Sigmoid colon (tissue), 7 donors: ENCODE results near the gene HECTD4. TPM values are rescaled to one million over a fixed set of nuclear protein-coding genes. Genes with fewer than 3 reads are reported as not detected.

Experiments
- DNase-seq: peaks from one replicate; pipeline ENCODE4 v3.0.0-alpha.2; 2019
- H3K27ac ChIP-seq, 4 donors: fragments of 200-600 bp; sonication (generic); one replicate each; pipeline ENCODE4 v1.5.1; 2016 to 2019; ENCODE audit warnings: mild to moderate bottlenecking in 1 of 4
- H3K27me3 ChIP-seq, 3 donors: fragments of 200-600 bp; sonication (generic); one replicate each; pipeline ENCODE4 v1.5.1; 2019; ENCODE audit warnings: mild to moderate bottlenecking in 1 of 3
- H3K36me3 ChIP-seq, 4 donors: fragments of 200-600 bp; sonication (generic); one replicate each; pipeline ENCODE4 v1.5.1; 2016 to 2019
- H3K4me1 ChIP-seq, 4 donors: fragments of 200-600 bp; sonication (generic); one replicate each; pipeline ENCODE4 v1.5.1; 2017 to 2019
- H3K4me3 ChIP-seq, 4 donors: fragments of 200-600 bp; sonication (generic); one replicate each; pipeline ENCODE4 v1.5.1; 2017 to 2019; ENCODE audit warnings: mild to moderate bottlenecking in 2 of 4, moderate library complexity in 1 of 4
- H3K9me3 ChIP-seq, 4 donors: fragments of 200-600 bp in 3 of 4; sonication (generic) in 3 of 4; one replicate each; pipeline versions ENCODE4 v1.5.1 to v1.6.1; 2013 to 2019
- CTCF ChIP-seq, 4 experiments: fragments of 450-650 bp in 3 of 4; fragments of 200-600 bp in 1 of 4; IDR thresholded peaks; one replicate each; pipeline ENCODE4 v1.5.1; 2016 to 2019; ENCODE audit warnings: antibody characterized with exemption in 4 of 4, mild to moderate bottlenecking in 3 of 4, moderate library complexity in 2 of 4
- EP300 ChIP-seq, 4 donors: sonication (generic); formaldehyde crosslinking; IDR thresholded peaks; one replicate each; pipeline ENCODE4 v1.6.1; 2017; ENCODE audit warnings: antibody characterized with exemption in 4 of 4
- POLR2A ChIP-seq, 2 donors: fragments of 450-650 bp; IDR thresholded peaks; one replicate each; pipeline ENCODE4 v1.6.1; 2016; ENCODE audit warnings: antibody characterized with exemption in 2 of 2, mild to moderate bottlenecking in 2 of 2, moderate library complexity in 2 of 2
- POLR2AphosphoS5 ChIP-seq, 4 donors: sonication (generic); formaldehyde crosslinking; IDR thresholded peaks; one replicate each; pipeline ENCODE4 v1.6.1; 2017; ENCODE audit warnings: antibody characterized with exemption in 4 of 4
- WGBS, 2 donors: extraction: QIAGEN DNeasy Blood & Tissue Kit; methylation state at CpG; one replicate each; pipeline ENCODE4 v1.1.7; 2013; 5-methylcytosine and 5-hydroxymethylcytosine counted together
- intact Hi-C: fragments of 100-400 bp; cut with DNase I; formaldehyde crosslinking; loops from one replicate; pipeline ENCODE4 v1.15.1; 2023
- polyA plus RNA-seq, 3 donors: library from polyadenylated mRNA; stranded (reverse); fragments of 200-250 nt; gene quantifications; one replicate each; pipeline ENCODE4 v1.2.3, GENCODE V29; 2013
- total RNA-seq, 4 donors: library from RNA; depleted of rRNA; stranded (reverse); fragments of >200 nt; gene quantifications; one replicate each; pipeline ENCODE4 v1.1.0, GENCODE V29; 2016
- donor health status: healthy with polysubstance abuse.
- donor health status: Bipolar disorder and iron deficiency.
- donor health status: healthy.

HECTD4 gene
- total and polyA plus RNA-seq, 7 donors: 5.4 to 64.8 (median 26.0) TPM

- intact Hi-C loops: no loop called here
- Histone ChIP-seq H3K4me3 (no peak overlapping the region), H3K4me1 (peaks cover 0 to 8% (median 2%) of the 10 kb centered on the region in 4 donors), H3K36me3 (no peaks in the 10 kb centered on the region), H3K27me3 (no peaks in the 10 kb centered on the region), H3K9me3 (no peaks in the 10 kb centered on the region), H3K27ac (no peak overlapping the region)
- WGBS, 2 donors: 85 to 90% methylated on average over 2 of the region's 2 CpGs
- no peak for TF ChIP-seq POLR2AphosphoS5 (IDR thresholded peaks at IDR 0.05)
- no peak for TF ChIP-seq CTCF (IDR thresholded peaks at IDR 0.05)
- TF ChIP-seq POLR2A (IDR thresholded peaks at IDR 0.05): no peak
- TF ChIP-seq EP300 (IDR thresholded peaks at IDR 0.05): no peak
- DNase-seq: no peak
These were observed 25.0 kb downstream of the HECTD4 start for GRCh38 chr12:112357214-112357613.

- TF ChIP-seq CTCF (IDR thresholded peaks at IDR 0.05) (no peak), EP300 (IDR thresholded peaks at IDR 0.05) (no peak), POLR2AphosphoS5 (IDR thresholded peaks at IDR 0.05) (no peak), POLR2A (IDR thresholded peaks at IDR 0.05) (no peak)
- H3K27ac ChIP-seq: no peak overlapping the region
- DNase-seq: no peak
- WGBS, 2 donors: 75 to 83% methylated on average over 4 of the region's 4 CpGs
- no peaks in the 10 kb centered on the region for H3K27me3 ChIP-seq
- H3K4me1 ChIP-seq: peaks cover 0 to 35% (median 21%) of the 10 kb centered on the region in 4 donors
- no peaks in the 10 kb centered on the region for H3K9me3 ChIP-seq
- H3K36me3 ChIP-seq: no peaks in the 10 kb centered on the region
- H3K4me3 ChIP-seq: no peak overlapping the region
- intact Hi-C loops: no loop called here
These were observed 27.8 kb downstream of the HECTD4 start for GRCh38 chr12:112354399-112354798.

GRCh38 chr12:112353393-112353792 is 28.8 kb downstream of the HECTD4 start:
- Histone ChIP-seq H3K9me3 (no peaks in the 10 kb centered on the region), H3K4me1 (peaks cover 0 to 43% (median 22%) of the 10 kb centered on the region in 4 donors), H3K36me3 (no peaks in the 10 kb centered on the region), H3K4me3 (no peak overlapping the region), H3K27ac (no peak overlapping the region), H3K27me3 (no peaks in the 10 kb centered on the region)
- intact Hi-C loops: no loop called here
- no peak for DNase-seq
- no peak for TF ChIP-seq POLR2AphosphoS5 (IDR thresholded peaks at IDR 0.05)
- TF ChIP-seq POLR2A (IDR thresholded peaks at IDR 0.05): no peak
- TF ChIP-seq CTCF (IDR thresholded peaks at IDR 0.05): no peak
- 67 to 82% methylated on average over 3 of the region's 3 CpGs for WGBS, 2 donors

- TF ChIP-seq POLR2A (IDR thresholded peaks at IDR 0.05): no peak
- TF ChIP-seq EP300 (IDR thresholded peaks at IDR 0.05): no peak
- TF ChIP-seq CTCF (IDR thresholded peaks at IDR 0.05): no peak
- no peak for TF ChIP-seq POLR2AphosphoS5 (IDR thresholded peaks at IDR 0.05)
- no peaks in the 10 kb centered on the region for H3K9me3 ChIP-seq
These were observed 29.3 kb downstream of the HECTD4 start for GRCh38 chr12:112352921-112353320.

More at GRCh38 chr12:112352921-112353320, 29.3 kb downstream of the HECTD4 start:
- H3K27ac ChIP-seq: no peak overlapping the region
- no peaks in the 10 kb centered on the region for H3K36me3 ChIP-seq
- no peak for DNase-seq
- intact Hi-C loops: no loop called here
- WGBS, 2 donors: 95 to 99% methylated on average over 1 of the region's 1 CpG
- H3K4me1 ChIP-seq: peaks cover 0 to 46% (median 22%) of the 10 kb centered on the region in 4 donors
- H3K4me3 ChIP-seq: no peak overlapping the region
- H3K27me3 ChIP-seq: no peaks in the 10 kb centered on the region
